ENCODE results near the gene RNF224. TPM values are rescaled to one million over a fixed set of nuclear protein-coding genes. Genes with fewer than 3 reads are reported as not detected.

The RNF224 gene
- total and polyA plus RNA-seq, 2 experiments from 2014 or later, result 0.63 TPM; not detected in 1

GRCh38 chr9:137183980-137184595 is 43.2 kb upstream of the RNF224 start (continued):
- TF ChIP-seq, protein P1, sequence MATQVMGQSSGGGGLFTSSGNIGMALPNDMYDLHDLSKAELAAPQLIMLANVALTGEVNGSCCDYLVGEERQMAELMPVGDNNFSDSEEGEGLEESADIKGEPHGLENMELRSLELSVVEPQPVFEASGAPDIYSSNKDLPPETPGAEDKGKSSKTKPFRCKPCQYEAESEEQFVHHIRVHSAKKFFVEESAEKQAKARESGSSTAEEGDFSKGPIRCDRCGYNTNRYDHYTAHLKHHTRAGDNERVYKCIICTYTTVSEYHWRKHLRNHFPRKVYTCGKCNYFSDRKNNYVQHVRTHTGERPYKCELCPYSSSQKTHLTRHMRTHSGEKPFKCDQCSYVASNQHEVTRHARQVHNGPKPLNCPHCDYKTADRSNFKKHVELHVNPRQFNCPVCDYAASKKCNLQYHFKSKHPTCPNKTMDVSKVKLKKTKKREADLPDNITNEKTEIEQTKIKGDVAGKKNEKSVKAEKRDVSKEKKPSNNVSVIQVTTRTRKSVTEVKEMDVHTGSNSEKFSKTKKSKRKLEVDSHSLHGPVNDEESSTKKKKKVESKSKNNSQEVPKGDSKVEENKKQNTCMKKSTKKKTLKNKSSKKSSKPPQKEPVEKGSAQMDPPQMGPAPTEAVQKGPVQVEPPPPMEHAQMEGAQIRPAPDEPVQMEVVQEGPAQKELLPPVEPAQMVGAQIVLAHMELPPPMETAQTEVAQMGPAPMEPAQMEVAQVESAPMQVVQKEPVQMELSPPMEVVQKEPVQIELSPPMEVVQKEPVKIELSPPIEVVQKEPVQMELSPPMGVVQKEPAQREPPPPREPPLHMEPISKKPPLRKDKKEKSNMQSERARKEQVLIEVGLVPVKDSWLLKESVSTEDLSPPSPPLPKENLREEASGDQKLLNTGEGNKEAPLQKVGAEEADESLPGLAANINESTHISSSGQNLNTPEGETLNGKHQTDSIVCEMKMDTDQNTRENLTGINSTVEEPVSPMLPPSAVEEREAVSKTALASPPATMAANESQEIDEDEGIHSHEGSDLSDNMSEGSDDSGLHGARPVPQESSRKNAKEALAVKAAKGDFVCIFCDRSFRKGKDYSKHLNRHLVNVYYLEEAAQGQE (IDR thresholded peaks at IDR 0.05; ENCODE audit: unreplicated experiment), result no peak
- TF ChIP-seq NANOG (IDR thresholded peaks at IDR 0.05; ENCODE audit: borderline replicate concordance), result no peak
- TF ChIP-seq CREB1 (CRISPR knock-in tag; IDR thresholded peaks at IDR 0.05; ENCODE audit: low read depth), result no peak
- TF ChIP-seq EZH2phosphoT487 (IDR thresholded peaks at IDR 0.05; ENCODE audit: unreplicated experiment), result no peak
- TF ChIP-seq POLR2AphosphoS5 (IDR thresholded peaks at IDR 0.05; ENCODE audit: low read depth), result no peak
- TF ChIP-seq EZH2 (IDR thresholded peaks at IDR 0.05; ENCODE audit: low read depth, unreplicated experiment), result no peak
- TF ChIP-seq ZNF331 (CRISPR knock-in tag; IDR thresholded peaks at IDR 0.05; ENCODE audit: low read depth), result no peak
- no peak for TF ChIP-seq CTCF (conservative IDR thresholded peaks at IDR 0.05; ENCODE audit: low read depth in 2 of 2)
- TF ChIP-seq ZNF114 (CRISPR knock-in tag; IDR thresholded peaks at IDR 0.05), result no peak
- no peak for TF ChIP-seq JUNB (IDR thresholded peaks at IDR 0.05; ENCODE audit: unreplicated experiment)

GRCh38 chr9:137184881-137185660 is 42.2 kb upstream of the RNF224 start:
- no peaks in the 10 kb centered on the region for H3K9me2 ChIP-seq (ENCODE audit: insufficient read depth)
- no peak overlapping the region for H3K4me2 ChIP-seq
- Mint-ChIP-seq H3K4me1 (peaks cover 9% of the 10 kb centered on the region), H3K9me3 (no peaks in the 10 kb centered on the region), H3K27me3 (ENCODE audit: insufficient read depth, low read depth, poor library complexity) (peaks cover 11% of the 10 kb centered on the region), H3K27ac (no peak overlapping the region), H3K36me3 (ENCODE audit: low read depth) (peaks cover 21% of the 10 kb centered on the region), H3K4me3 (no peak overlapping the region)
- no peaks in the 10 kb centered on the region for H3K36me3 ChIP-seq (ENCODE audit: insufficient read depth)
- 0 out of 2 replicates have a peak, but pooled peaks cover 5% of the 10 kb centered on the region for H4K20me1 ChIP-seq (replicated peaks; ENCODE audit: insufficient read depth)
- no peak overlapping the region for H3K4me3 ChIP-seq
- peaks cover 25% of the 10 kb centered on the region for H3K79me2 ChIP-seq (replicated peaks; ENCODE audit: insufficient read depth)
- ATAC-seq (no peak), DNase-seq (ENCODE audit: low spot score) (no peak)
- 0 out of 2 replicates have a peak, but pooled peaks cover 4% of the 10 kb centered on the region for H3F3A ChIP-seq (replicated peaks; ENCODE audit: low read depth)
- peaks cover 13% of the 10 kb centered on the region for H3K4me1 ChIP-seq (ENCODE audit: insufficient read depth)
- no peak overlapping the region for H3K27ac ChIP-seq (ENCODE audit: low read depth)
- H3K27me3 ChIP-seq (ENCODE audit: insufficient read depth), result no peaks in the 10 kb centered on the region
- no peak overlapping the region for H2AFZ ChIP-seq
- TF ChIP-seq CTCF (conservative IDR thresholded peaks at IDR 0.05; ENCODE audit: low read depth in 2 of 2) (no peak), JUNB (IDR thresholded peaks at IDR 0.05; ENCODE audit: unreplicated experiment) (no peak), ZNF114 (CRISPR knock-in tag; IDR thresholded peaks at IDR 0.05) (no peak), STAT1 (IDR thresholded peaks at IDR 0.05; ENCODE audit: unreplicated experiment) (no peak), EZH2phosphoT487 (IDR thresholded peaks at IDR 0.05; ENCODE audit: unreplicated experiment) (no peak), EZH2 (IDR thresholded peaks at IDR 0.05; ENCODE audit: low read depth, unreplicated experiment) (no peak), POLR2AphosphoS5 (IDR thresholded peaks at IDR 0.05; ENCODE audit: low read depth) (no peak), ETS1 (IDR thresholded peaks at IDR 0.05) (no peak)
- TF ChIP-seq, protein P1 (IDR thresholded peaks at IDR 0.05; ENCODE audit: unreplicated experiment), result no peak
